Kidney glomerular epithelial cell (primary cell): ENCODE measurements around the gene GRIK4.
A peak's percentile ranks its signal among the peaks of the same experiment; 100 is the strongest.

Source experiments
- DNase-seq: peaks from one replicate; lab custom pipeline; 2025; lab: John Stamatoyannopoulos, UW

Gene GRIK4

GRCh38 chr11:120952461-120953434 is 441.2 kb downstream of the GRIK4 start:
- DNase-seq, result peak; percentile 61

GRCh38 chr11:120954381-120954780 is 442.8 kb downstream of the GRIK4 start:
- no peak for DNase-seq

- no peak for DNase-seq
Measured at GRCh38 chr11:120956710-120957495, 445.4 kb downstream of the GRIK4 start.

GRCh38 chr11:120958185-120958584 is 446.6 kb downstream of the GRIK4 start:
- DNase-seq, result no peak

- no peak for DNase-seq
Measured at GRCh38 chr11:120959189-120959588, 447.6 kb downstream of the GRIK4 start.

- DNase-seq, result no peak
Measured at GRCh38 chr11:120964857-120965256, 453.3 kb downstream of the GRIK4 start.

GRCh38 chr11:120966840-120967239 is 455.3 kb downstream of the GRIK4 start:
- no peak for DNase-seq

GRCh38 chr11:120969993-120970392 is 458.4 kb downstream of the GRIK4 start:
- DNase-seq, result no peak

- DNase-seq, result no peak
Measured at GRCh38 chr11:120971825-120972224, 460.3 kb downstream of the GRIK4 start.

GRCh38 chr11:120972621-120973020 is 461.1 kb downstream of the GRIK4 start:
- no peak for DNase-seq

GRCh38 chr11:120973501-120973900 is 462.0 kb downstream of the GRIK4 start:
- no peak for DNase-seq

GRCh38 chr11:120974466-120974865 is 462.9 kb downstream of the GRIK4 start:
- no peak for DNase-seq

- no peak for DNase-seq
Measured at GRCh38 chr11:120974965-120975364, 463.4 kb downstream of the GRIK4 start.

- DNase-seq, result no peak
Measured at GRCh38 chr11:120977266-120978137, 466.0 kb downstream of the GRIK4 start.

- no peak for DNase-seq
Measured at GRCh38 chr11:120978701-120979100, 467.2 kb downstream of the GRIK4 start.

- peak; percentile 14 for DNase-seq
Measured at GRCh38 chr11:120985718-120986569, 474.4 kb downstream of the GRIK4 start.

- DNase-seq, result no peak
Measured at GRCh38 chr11:120988603-120989002, 477.1 kb downstream of the GRIK4 start.

GRCh38 chr11:120991830-120992686 is 480.5 kb downstream of the GRIK4 start:
- DNase-seq, result no peak

GRCh38 chr11:120994091-120994859 is 482.7 kb downstream of the GRIK4 start:
- DNase-seq, result no peak
